OCI-M2 (cell line): ENCODE results near the gene JAK3.
"Not testable (repeated sequence)": the region's sequence is repeated elsewhere in the genome, so short reads cannot be mapped to it uniquely, and the experiment has no call there.

ENCODE experiments used
- DNase-seq: peaks from one replicate; lab custom pipeline; 2025; ENCODE audit not compliant: unreplicated experiment; lab: John Stamatoyannopoulos, UW

JAK3 gene

GRCh38 chr19:17778968-17779929 is 68.5 kb downstream of the JAK3 start:
- DNase-seq, result no peak

DNA sequence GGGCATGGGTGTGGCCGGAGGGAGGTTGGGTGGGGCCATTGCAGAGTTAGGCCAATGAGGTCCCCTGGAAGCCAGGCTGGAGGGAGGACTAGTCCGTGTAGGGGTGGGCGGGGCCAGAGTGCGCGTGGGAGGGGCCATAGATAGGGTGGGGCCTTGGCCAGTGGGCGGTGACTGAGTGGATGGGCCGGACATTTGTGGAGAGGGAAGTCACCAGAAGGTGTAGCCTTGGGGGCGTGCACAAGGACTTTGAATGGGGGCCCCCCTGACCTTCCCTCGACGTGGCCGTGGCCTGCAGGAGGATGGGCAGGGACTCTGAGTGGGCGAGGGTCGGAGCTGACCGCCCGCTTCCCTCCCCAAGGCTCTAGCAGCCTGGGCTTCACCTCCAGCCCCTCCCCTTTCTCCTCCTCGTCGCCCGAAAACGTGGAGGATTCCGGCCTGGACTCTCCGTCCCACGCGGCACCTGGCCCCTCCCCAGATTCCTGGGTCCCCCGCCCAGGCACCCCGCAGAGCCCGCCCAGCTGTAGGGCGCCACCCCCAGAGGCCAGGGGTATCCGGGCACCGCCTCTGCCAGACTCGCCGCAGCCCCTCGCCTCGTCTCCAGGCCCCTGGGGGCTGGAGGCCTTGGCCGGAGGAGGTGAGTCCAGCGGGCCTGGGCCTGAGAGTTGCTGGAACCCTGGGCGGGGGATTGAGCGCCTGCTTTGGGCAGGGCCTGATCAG is 69.4 kb downstream of the JAK3 start:
- no peak for DNase-seq

- not testable (repeated sequence) for DNase-seq
These were observed 69.9 kb downstream of the JAK3 start for GRCh38 chr19:17777840-17778239.

DNA sequence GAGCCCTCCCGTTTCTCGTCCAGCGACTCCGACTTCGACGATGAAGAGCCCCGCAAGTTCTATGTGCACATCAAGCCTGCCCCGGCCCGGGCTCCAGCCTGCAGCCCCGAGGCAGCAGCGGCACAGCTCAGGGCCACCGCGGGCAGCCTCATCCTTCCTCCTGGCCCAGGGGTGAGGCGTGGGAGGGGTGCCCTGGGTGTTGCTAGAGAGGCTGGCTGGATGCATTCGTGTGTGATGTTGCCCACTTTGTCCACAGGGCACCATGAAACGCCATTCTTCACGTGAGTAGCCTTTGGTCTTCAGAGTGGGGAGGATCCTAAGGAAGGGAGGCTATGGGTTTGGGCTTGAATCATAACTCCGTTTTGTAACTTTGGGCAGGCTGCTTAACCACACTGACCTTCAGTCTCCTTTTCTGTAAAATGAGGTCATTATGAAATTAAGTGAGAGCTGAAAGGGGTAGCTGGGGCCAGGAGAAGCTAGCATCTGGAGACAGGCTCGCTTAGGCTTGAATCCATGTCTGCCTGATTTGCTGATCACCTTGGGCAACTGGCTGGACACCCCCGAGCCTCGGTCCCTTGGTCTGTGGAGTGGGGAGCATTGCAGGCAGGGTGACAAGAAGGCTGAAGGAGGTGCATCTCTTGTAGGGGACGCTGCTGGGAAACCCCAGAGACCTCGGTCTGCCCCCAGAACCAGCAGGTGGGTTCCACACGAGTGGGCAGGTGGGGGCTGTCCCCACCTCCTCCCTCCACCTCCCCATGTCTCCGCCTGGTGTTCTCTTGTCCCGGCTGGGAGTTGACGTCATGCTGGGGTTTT is 71.6 kb downstream of the JAK3 start:
- no peak for DNase-seq

GRCh38 chr19:17775245-17775927 is 72.4 kb downstream of the JAK3 start:
- DNase-seq, result no peak
